ENCODE measurements around the gene NCOA7.
A peak's percentile ranks its signal among the peaks of the same experiment; 100 is the strongest.

NCOA7 gene

GRCh38 chr6:125809570-125810170, 18.9 kb downstream of the NCOA7 start:
- Histone ChIP-seq H3K79me2 (ENCODE audit: control insufficient read depth, low read length) (peaks cover 100% of the 10 kb centered on the region), H3K27me3 (ENCODE audit: control insufficient read depth, low read length) (no peaks in the 10 kb centered on the region), H3K9me3 (ENCODE audit: control insufficient read depth, insufficient read depth, low read length) (no peaks in the 10 kb centered on the region), H3F3A (ENCODE audit: control insufficient read depth, insufficient read depth) (peaks cover 29% of the 10 kb centered on the region), H3K27ac (ENCODE audit: low read depth, low read length) (peak overlapping the region; percentile 88), H4K20me1 (ENCODE audit: control insufficient read depth, insufficient read depth, low read depth, low read length) (no peaks in the 10 kb centered on the region), H3K4me1 (ENCODE audit: control insufficient read depth, low read length) (peaks cover 99% of the 10 kb centered on the region), H3K4me3 (ENCODE audit: low read length) (peak overlapping the region; percentile 68), H3K36me3 (ENCODE audit: control insufficient read depth, low read length) (peaks cover 42% of the 10 kb centered on the region), H3K4me2 (ENCODE audit: low read length) (peak overlapping the region; percentile 84), H3K9me2 (replicated peaks; ENCODE audit: control insufficient read depth, low read length) (no peaks in the 10 kb centered on the region)
- TF ChIP-seq CTCF (IDR thresholded peaks at IDR 0.05; ENCODE audit: low read depth, low read length, poor library complexity, severe bottlenecking) (no peak), EZH2phosphoT487 (IDR thresholded peaks at IDR 0.05; ENCODE audit: borderline replicate concordance, low read length) (no peak)

- Histone ChIP-seq H3K27ac (ENCODE audit: low read depth, low read length) (peak overlapping the region; percentile 88), H3K4me2 (ENCODE audit: low read length) (peak overlapping the region; percentile 84), H3K4me3 (ENCODE audit: low read length) (peak overlapping the region; percentile 68), H3K9me2 (replicated peaks; ENCODE audit: control insufficient read depth, low read length) (no peaks in the 10 kb centered on the region), H3K79me2 (ENCODE audit: control insufficient read depth, low read length) (peaks cover 100% of the 10 kb centered on the region), H3K9me3 (ENCODE audit: control insufficient read depth, insufficient read depth, low read length) (no peaks in the 10 kb centered on the region), H4K20me1 (ENCODE audit: control insufficient read depth, insufficient read depth, low read depth, low read length) (no peaks in the 10 kb centered on the region), H3K4me1 (ENCODE audit: control insufficient read depth, low read length) (peaks cover 99% of the 10 kb centered on the region), H3K36me3 (ENCODE audit: control insufficient read depth, low read length) (peaks cover 39% of the 10 kb centered on the region), H3K27me3 (ENCODE audit: control insufficient read depth, low read length) (no peaks in the 10 kb centered on the region), H3F3A (ENCODE audit: control insufficient read depth, insufficient read depth) (peaks cover 29% of the 10 kb centered on the region)
- TF ChIP-seq EZH2phosphoT487 (IDR thresholded peaks at IDR 0.05; ENCODE audit: borderline replicate concordance, low read length) (no peak), CTCF (IDR thresholded peaks at IDR 0.05; ENCODE audit: low read depth, low read length, poor library complexity, severe bottlenecking) (no peak)
Observed at GRCh38 chr6:125810445-125810844, 19.7 kb downstream of the NCOA7 start.

DNA sequence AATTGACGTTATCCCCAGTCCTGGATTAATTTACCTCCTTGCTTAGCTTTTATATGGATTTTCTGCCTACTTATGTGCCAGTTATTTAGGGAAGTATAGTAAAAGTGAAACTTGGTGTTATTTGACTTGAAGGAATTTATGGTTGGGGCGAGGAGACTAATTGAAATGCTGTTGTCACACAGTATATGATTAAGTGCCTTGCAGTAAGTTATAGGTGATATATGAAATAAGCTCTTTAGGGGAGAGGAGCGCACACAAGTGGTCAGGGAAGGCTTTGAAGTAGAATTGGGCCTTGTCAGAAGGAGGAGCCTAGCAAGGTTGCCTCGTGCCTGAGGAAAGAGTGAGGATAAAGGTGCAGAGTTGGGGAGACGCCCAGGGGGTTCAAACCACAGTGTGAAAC, 20.5 kb downstream of the NCOA7 start:
- Histone ChIP-seq H3K36me3 (ENCODE audit: control insufficient read depth, low read length) (peaks cover 42% of the 10 kb centered on the region), H4K20me1 (ENCODE audit: control insufficient read depth, insufficient read depth, low read depth, low read length) (no peaks in the 10 kb centered on the region), H3K4me2 (ENCODE audit: low read length) (peak overlapping the region; percentile 84), H3F3A (ENCODE audit: control insufficient read depth, insufficient read depth) (peaks cover 29% of the 10 kb centered on the region), H3K27me3 (ENCODE audit: control insufficient read depth, low read length) (no peaks in the 10 kb centered on the region), H3K4me1 (ENCODE audit: control insufficient read depth, low read length) (peaks cover 99% of the 10 kb centered on the region), H3K79me2 (ENCODE audit: control insufficient read depth, low read length) (peaks cover 100% of the 10 kb centered on the region), H3K4me3 (ENCODE audit: low read length) (peak overlapping the region; percentile 68), H3K9me3 (ENCODE audit: control insufficient read depth, insufficient read depth, low read length) (no peaks in the 10 kb centered on the region), H3K27ac (ENCODE audit: low read depth, low read length) (peak overlapping the region; percentile 88), H3K9me2 (replicated peaks; ENCODE audit: control insufficient read depth, low read length) (no peaks in the 10 kb centered on the region)
- TF ChIP-seq CTCF (IDR thresholded peaks at IDR 0.05; ENCODE audit: low read depth, low read length, poor library complexity, severe bottlenecking) (no peak), EZH2phosphoT487 (IDR thresholded peaks at IDR 0.05; ENCODE audit: borderline replicate concordance, low read length) (no peak)
